HL-60/S4 treated with phorbol 12-myristate 13-acetate at 8.2 ng/mL for 4 days and 3 days (cell line): ENCODE data around the gene MYO18B.

Experiments
- in situ Hi-C: fragments of 300-500 bp; cut with MboI; formaldehyde crosslinking; loops from 2 replicates; pipeline ENCODE4 v1.15.0; 2022; ENCODE audit warnings: low sequenced_read_pairs

The MYO18B gene

DNA sequence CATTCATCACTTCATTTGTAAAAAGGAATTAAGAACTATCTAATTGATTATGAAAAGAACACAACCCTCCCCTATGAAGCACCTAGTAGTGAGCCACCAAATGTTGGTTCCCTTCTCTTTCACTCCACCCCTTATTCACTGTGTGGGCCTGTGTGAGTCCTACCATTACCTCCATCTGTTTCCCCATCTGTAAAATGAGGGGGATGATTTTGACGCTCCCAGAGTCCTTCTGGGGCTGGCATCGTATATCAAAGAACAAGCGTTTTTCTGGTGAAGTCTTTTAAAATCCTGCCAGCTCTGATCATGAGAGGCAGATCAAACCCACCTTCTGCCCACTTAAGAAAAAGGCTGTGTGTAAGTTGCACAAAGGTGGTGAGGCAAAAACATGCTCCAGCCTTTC is 330.6 kb downstream of the MYO18B start:
- in situ Hi-C loops = no loop called here

DNA sequence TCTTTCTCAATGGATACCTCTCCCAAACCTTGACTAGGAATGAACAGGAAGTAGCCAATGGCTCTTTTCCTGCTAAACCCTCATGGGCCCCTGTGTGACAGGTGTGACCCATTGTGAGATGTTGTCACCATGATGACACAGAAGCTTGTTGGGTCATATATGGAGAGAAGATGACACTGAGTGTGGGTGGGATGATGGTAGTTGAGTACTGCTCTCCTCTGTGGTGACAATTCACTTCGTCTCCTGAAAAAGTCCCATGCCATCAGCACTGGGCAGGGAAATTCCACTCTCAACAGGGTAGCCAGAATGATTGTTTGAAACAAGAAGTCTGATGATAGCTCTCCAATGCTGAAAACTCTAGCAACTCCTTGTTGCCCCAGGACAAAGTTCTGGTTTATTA is 333.3 kb downstream of the MYO18B start:
- in situ Hi-C loops = no loop called here

DNA sequence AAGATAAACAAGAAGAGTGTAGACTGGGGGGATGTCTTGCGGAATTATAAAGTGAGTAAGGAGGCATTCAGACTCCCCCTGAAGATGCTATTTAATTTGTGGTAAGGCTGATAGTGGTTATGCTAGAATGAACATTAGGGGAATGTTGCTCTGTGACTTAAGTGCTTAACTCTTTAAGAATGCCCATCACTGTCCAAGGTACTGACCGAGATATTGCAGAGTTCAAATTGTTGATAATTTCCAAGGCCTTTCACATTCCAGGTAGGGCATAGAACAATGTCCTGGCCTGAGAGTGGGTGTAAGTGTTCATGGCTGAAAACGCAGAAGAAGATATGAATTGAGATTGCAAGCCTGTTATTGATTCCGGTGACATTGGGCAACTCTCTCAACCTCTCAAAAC is 337.0 kb downstream of the MYO18B start:
- in situ Hi-C loops = no loop called here
